Ishikawa (cell line): ENCODE measurements around the gene GINS2.

Source experiments
- CEBPB ChIP-seq: IDR thresholded peaks from 2 replicates; pipeline ENCODE4 v1.6.1; 2012
- CREB1 ChIP-seq: IDR thresholded peaks from 2 replicates; pipeline ENCODE4 v1.6.1; 2012; ENCODE audit warnings: low read depth
- EGR1 ChIP-seq: IDR thresholded peaks from 2 replicates; pipeline ENCODE4 v1.6.1; 2012
- EP300 ChIP-seq: IDR thresholded peaks from 2 replicates; pipeline ENCODE4 v1.6.1; 2012; ENCODE audit warnings: borderline replicate concordance
- FOXM1 ChIP-seq: IDR thresholded peaks from 2 replicates; pipeline ENCODE4 v1.6.1; 2012; ENCODE audit warnings: low read depth, borderline replicate concordance
- NFIC ChIP-seq: IDR thresholded peaks from 2 replicates; pipeline ENCODE4 v1.6.1; 2012
- RAD21 ChIP-seq: IDR thresholded peaks from 2 replicates; pipeline ENCODE4 v1.6.1; 2012; ENCODE audit warnings: low read depth
- TAF1 ChIP-seq: IDR thresholded peaks from 2 replicates; pipeline ENCODE4 v1.6.1; 2012; ENCODE audit warnings: low read depth, mild to moderate bottlenecking
- TCF12 ChIP-seq: IDR thresholded peaks from 2 replicates; pipeline ENCODE4 v1.6.1; 2012; ENCODE audit warnings: low read depth
- TEAD4 ChIP-seq: IDR thresholded peaks from 2 replicates; pipeline ENCODE4 v1.6.1; 2012
- YY1 ChIP-seq: IDR thresholded peaks from 2 replicates; pipeline ENCODE4 v1.6.1; 2012; ENCODE audit warnings: low read depth
- ZBTB7A ChIP-seq: IDR thresholded peaks from 2 replicates; pipeline ENCODE4 v1.6.1; 2012; ENCODE audit warnings: low read depth
- TF ChIP-seq, protein P1 (sequence below): IDR thresholded peaks from 2 replicates; pipeline ENCODE4 v1.6.1; 2012
- TF ChIP-seq, protein P2 (sequence below): IDR thresholded peaks from 2 replicates; pipeline ENCODE4 v1.6.1; 2012
- TF ChIP-seq, protein P3 (sequence below): IDR thresholded peaks from 2 replicates; pipeline ENCODE4 v1.6.1; 2012; ENCODE audit warnings: low read depth, mild to moderate bottlenecking

GINS2 gene

DNA sequence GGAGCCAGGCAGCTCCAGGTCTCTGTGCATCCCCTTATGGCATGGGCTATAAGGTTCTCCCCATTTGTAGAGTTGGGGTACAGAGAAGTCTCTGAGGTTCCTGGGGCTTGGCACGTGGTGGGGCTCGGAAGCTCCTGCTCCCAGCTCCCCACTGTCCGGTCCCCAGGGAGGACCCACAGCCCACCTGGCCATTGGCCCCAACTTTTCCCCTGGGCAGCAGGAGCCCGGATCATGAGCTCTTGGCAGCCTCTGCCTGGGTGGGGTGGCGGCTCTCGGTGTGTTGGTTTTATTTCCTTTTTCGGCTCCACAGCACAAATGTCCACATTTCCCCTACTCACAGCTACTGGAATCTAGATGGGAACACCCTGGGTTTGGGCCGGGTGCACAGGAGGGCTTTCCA is 45.1 kb downstream of the GINS2 start:
- TF ChIP-seq CEBPB = no peak
- TF ChIP-seq EP300 = no peak
- no peak for TF ChIP-seq TAF1
- TF ChIP-seq, protein P1, sequence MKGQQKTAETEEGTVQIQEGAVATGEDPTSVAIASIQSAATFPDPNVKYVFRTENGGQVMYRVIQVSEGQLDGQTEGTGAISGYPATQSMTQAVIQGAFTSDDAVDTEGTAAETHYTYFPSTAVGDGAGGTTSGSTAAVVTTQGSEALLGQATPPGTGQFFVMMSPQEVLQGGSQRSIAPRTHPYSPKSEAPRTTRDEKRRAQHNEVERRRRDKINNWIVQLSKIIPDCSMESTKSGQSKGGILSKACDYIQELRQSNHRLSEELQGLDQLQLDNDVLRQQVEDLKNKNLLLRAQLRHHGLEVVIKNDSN = no peak
- no peak for TF ChIP-seq RAD21
- no peak for TF ChIP-seq EGR1
- TF ChIP-seq, protein P2, sequence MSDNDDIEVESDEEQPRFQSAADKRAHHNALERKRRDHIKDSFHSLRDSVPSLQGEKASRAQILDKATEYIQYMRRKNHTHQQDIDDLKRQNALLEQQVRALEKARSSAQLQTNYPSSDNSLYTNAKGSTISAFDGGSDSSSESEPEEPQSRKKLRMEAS = no peak
- no peak for TF ChIP-seq TCF12
- TF ChIP-seq FOXM1 = no peak
- TF ChIP-seq NFIC = no peak
- no peak for TF ChIP-seq TEAD4
- no peak for TF ChIP-seq CREB1
- no peak for TF ChIP-seq ZBTB7A
- no peak for TF ChIP-seq YY1
- TF ChIP-seq, protein P3, sequence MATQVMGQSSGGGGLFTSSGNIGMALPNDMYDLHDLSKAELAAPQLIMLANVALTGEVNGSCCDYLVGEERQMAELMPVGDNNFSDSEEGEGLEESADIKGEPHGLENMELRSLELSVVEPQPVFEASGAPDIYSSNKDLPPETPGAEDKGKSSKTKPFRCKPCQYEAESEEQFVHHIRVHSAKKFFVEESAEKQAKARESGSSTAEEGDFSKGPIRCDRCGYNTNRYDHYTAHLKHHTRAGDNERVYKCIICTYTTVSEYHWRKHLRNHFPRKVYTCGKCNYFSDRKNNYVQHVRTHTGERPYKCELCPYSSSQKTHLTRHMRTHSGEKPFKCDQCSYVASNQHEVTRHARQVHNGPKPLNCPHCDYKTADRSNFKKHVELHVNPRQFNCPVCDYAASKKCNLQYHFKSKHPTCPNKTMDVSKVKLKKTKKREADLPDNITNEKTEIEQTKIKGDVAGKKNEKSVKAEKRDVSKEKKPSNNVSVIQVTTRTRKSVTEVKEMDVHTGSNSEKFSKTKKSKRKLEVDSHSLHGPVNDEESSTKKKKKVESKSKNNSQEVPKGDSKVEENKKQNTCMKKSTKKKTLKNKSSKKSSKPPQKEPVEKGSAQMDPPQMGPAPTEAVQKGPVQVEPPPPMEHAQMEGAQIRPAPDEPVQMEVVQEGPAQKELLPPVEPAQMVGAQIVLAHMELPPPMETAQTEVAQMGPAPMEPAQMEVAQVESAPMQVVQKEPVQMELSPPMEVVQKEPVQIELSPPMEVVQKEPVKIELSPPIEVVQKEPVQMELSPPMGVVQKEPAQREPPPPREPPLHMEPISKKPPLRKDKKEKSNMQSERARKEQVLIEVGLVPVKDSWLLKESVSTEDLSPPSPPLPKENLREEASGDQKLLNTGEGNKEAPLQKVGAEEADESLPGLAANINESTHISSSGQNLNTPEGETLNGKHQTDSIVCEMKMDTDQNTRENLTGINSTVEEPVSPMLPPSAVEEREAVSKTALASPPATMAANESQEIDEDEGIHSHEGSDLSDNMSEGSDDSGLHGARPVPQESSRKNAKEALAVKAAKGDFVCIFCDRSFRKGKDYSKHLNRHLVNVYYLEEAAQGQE = no peak

DNA sequence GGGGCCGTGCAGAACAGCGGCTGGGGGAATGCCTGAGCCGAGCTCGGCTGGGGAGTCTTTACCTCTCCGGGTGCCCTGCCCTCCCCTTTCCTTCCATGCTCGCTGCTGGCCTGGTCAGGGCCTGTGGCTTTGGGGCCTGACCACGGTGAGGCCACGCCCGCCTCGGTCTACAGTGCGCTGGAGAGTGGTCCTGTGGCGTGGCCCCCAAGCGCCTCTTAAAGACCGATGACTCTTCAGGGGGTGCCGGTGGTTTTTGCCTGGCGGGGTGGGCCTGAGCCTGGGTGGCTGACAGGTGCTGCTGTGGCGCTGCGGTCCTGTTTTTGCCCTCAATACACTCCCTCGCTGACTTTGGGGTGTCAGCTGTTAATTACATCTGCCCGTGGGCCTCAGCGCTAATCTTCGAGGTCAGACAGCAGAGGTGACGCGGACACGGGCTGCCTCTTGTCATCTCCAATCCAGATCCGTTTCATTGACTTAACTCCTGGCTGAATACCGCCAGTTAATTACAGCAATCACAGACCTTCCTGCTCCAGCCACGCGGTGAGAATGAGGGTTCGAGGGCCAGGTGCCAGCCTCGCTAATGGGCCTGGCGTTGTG is 45.9 kb downstream of the GINS2 start:
- TF ChIP-seq CEBPB (no peak), TCF12 (no peak), EP300 (no peak), NFIC (no peak), YY1 (no peak), TEAD4 (no peak), CREB1 (no peak), FOXM1 (no peak), EGR1 (no peak), TAF1 (no peak), RAD21 (no peak)
- TF ChIP-seq, protein P1 = no peak
- TF ChIP-seq, protein P2 = no peak
- TF ChIP-seq, protein P3 = no peak

DNA sequence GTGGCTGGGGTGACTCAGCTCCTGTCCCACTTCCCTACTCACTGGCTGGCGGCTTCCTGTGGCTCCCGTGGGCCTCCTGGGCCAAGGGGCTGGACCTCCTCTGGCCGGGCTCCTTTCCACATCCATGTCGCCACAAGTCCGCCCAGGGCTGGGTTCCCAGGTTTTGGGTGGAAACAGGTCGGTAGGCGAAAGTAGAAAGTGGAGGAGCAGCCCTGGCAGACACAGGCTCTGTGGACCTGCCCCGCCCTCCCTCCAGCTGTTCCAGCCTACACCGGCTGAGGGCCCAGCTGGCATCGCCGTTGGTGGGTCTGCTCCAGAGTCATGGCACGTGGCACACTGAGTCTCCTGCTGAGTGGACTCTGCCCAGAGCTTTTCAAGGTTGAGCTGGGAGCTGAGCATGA is 47.0 kb downstream of the GINS2 start:
- TF ChIP-seq EGR1 (no peak), TEAD4 (no peak)
- TF ChIP-seq, protein P2 = peak; percentile 77
- TF ChIP-seq, protein P1 = peak; percentile 43; the same call in 1 of the 2 replicates

DNA sequence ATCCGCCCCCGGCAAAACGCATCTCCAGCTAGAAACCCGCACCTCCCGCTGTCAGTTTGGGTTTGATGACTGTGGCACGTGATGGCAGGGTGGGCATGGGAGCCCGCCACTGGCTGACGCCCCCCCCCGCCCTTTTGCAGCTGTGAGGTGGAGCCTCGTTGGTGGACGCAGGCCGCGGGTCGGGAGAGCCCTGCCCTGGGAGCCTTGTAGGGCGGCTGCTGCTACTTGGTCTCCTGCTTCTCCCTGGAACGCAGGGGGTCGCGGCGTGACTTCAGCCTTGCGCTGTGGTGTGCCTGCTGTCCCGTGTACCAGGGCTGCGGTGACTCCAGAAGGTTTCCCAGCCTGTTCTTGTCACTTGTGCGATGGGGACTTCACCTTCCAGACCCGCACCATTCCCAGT is 47.4 kb downstream of the GINS2 start:
- TF ChIP-seq ZBTB7A = 0 out of 2 replicates have a peak, but pooled peaks have one; percentile 13
- no peak for TF ChIP-seq EP300
- no peak for TF ChIP-seq CREB1

DNA sequence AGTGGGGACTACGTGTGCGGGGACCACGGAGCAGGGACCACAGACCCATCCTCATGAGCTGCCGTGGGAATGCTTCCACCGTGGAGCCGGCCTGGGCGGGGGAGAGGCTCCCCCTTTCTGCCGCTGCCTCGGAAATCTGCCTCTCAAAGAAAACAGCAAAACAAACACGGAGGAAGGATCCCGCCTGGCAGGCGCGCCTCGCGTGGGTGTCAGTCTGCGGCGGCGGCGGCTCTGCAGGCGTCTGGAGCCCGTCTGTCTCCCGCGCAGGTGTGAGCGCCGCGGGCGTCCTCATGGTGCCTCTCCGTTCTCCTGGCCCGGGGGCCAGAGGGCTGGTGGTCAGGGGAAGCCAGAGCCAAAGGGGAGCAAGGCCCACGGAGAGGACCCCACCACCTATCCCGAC is 48.2 kb downstream of the GINS2 start:
- no peak for TF ChIP-seq FOXM1
- TF ChIP-seq EGR1 = no peak
- no peak for TF ChIP-seq CEBPB
- TF ChIP-seq RAD21 = no peak
- no peak for TF ChIP-seq YY1
- TF ChIP-seq, protein P3 = no peak
- TF ChIP-seq, protein P2 = no peak
- no peak for TF ChIP-seq NFIC
- TF ChIP-seq, protein P1 = no peak
- TF ChIP-seq EP300 = no peak
- no peak for TF ChIP-seq ZBTB7A
- TF ChIP-seq TAF1 = no peak
- TF ChIP-seq TCF12 = no peak
- no peak for TF ChIP-seq TEAD4
- TF ChIP-seq CREB1 = no peak
